SK-N-SH treated with all-trans-retinoic acid at 6 μM for 48 hours (cell line): ENCODE measurements around the gene MARS1.

Experiments used
- BACH2 ChIP-seq: fragments of 250-450 bp; sonication (Bioruptor Pico); IDR thresholded peaks from 2 replicates; pipeline ENCODE4 v1.9.0; 2021; ENCODE audit warnings: mild to moderate bottlenecking, borderline replicate concordance
- CSDC2 ChIP-seq: fragments of 250-450 bp; sonication (Bioruptor Pico); IDR thresholded peaks from 2 replicates; pipeline ENCODE4 v1.5.0; 2020; ENCODE audit warnings: mild to moderate bottlenecking, moderate library complexity
- PATZ1 ChIP-seq: fragments of 250-450 bp; sonication (Bioruptor Pico); IDR thresholded peaks from 2 replicates; pipeline ENCODE4 v1.8.0; 2020; ENCODE audit warnings: mild to moderate bottlenecking, moderate library complexity, borderline replicate concordance
- RARB ChIP-seq: fragments of 250-450 bp; sonication (Bioruptor Pico); IDR thresholded peaks from 2 replicates; pipeline ENCODE4 v1.8.0; 2021; ENCODE audit warnings: mild to moderate bottlenecking, moderate library complexity
- TCF4 ChIP-seq: fragments of 250-450 bp; sonication (Bioruptor Pico); IDR thresholded peaks from 2 replicates; pipeline ENCODE4 v1.8.0; 2021; ENCODE audit warnings: mild to moderate bottlenecking, moderate library complexity, borderline replicate concordance
- ZFP3 ChIP-seq: fragments of 250-450 bp; sonication (Bioruptor Pico); IDR thresholded peaks from 2 replicates; pipeline ENCODE4 v1.5.0; 2020; ENCODE audit warnings: mild to moderate bottlenecking, moderate library complexity
- ZNF565 ChIP-seq: fragments of 450-650 bp; formaldehyde crosslinking; conservative IDR thresholded peaks from 2 replicates; pipeline ENCODE4 v1.5.0; 2020; ENCODE audit warnings: low read depth, mild to moderate bottlenecking, moderate library complexity
- ZNF8 ChIP-seq: fragments of 450-650 bp; formaldehyde crosslinking; IDR thresholded peaks from 2 replicates; pipeline ENCODE4 v1.5.0; 2020; ENCODE audit warnings: mild to moderate bottlenecking, moderate library complexity
- TF ChIP-seq, protein P1 (sequence below): fragments of 250-450 bp; sonication (Bioruptor Pico); IDR thresholded peaks from 2 replicates; pipeline ENCODE4 v1.5.1; 2020; ENCODE audit warnings: low read depth, mild to moderate bottlenecking, moderate library complexity

GRCh38 chr12:57476993-57477709 lies 10.7 kb upstream of the MARS1 start:
- TF ChIP-seq CSDC2 (CRISPR knock-in tag) (no peak), TCF4 (CRISPR knock-in tag) (no peak), ZNF8 (CRISPR knock-in tag) (no peak), ZNF565 (no peak), RARB (no peak), ZFP3 (no peak), BACH2 (CRISPR knock-in tag) (no peak), PATZ1 (CRISPR knock-in tag) (no peak)
- TF ChIP-seq, protein P1, sequence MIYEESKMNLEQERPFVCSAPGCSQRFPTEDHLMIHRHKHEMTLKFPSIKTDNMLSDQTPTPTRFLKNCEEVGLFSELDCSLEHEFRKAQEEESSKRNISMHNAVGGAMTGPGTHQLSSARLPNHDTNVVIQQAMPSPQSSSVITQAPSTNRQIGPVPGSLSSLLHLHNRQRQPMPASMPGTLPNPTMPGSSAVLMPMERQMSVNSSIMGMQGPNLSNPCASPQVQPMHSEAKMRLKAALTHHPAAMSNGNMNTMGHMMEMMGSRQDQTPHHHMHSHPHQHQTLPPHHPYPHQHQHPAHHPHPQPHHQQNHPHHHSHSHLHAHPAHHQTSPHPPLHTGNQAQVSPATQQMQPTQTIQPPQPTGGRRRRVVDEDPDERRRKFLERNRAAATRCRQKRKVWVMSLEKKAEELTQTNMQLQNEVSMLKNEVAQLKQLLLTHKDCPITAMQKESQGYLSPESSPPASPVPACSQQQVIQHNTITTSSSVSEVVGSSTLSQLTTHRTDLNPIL (CRISPR knock-in tag), result no peak
